Pulmonary artery endothelial cell (primary cell): ENCODE measurements around the gene IL17REL. TPM values are rescaled to one million over a fixed set of nuclear protein-coding genes. Genes with fewer than 3 reads are reported as not detected.

Source experiments
- DNase-seq: peaks from one replicate; pipeline ENCODE4 v3.0.0-alpha.2; 2011; ENCODE audit warnings: low read depth, low spot score
- total RNA-seq: library from RNA; depleted of rRNA; stranded (reverse); fragments of >200 nt; gene quantifications from 2 replicates; pipeline ENCODE4 v1.2.3, GENCODE V29; 2014

The IL17REL gene
- 0.04 and 0.20 TPM in 2 replicates for total RNA-seq

GRCh38 chr22:50012211-50013181, at the start of gene IL17REL:
TSS of gene IL17REL (minus strand) at chr22:50012765. CDS start at chr22:50012646, 119 bp downstream.
- no peak for DNase-seq

GRCh38 chr22:50061824-50062355, 49.3 kb upstream of the IL17REL start:
- no peak for DNase-seq

- DNase-seq = no peak
Measured at GRCh38 chr22:50061141-50061823, 48.7 kb upstream of the IL17REL start.

GRCh38 chr22:50060441-50061140, 48.0 kb upstream of the IL17REL start:
- no peak for DNase-seq

DNA sequence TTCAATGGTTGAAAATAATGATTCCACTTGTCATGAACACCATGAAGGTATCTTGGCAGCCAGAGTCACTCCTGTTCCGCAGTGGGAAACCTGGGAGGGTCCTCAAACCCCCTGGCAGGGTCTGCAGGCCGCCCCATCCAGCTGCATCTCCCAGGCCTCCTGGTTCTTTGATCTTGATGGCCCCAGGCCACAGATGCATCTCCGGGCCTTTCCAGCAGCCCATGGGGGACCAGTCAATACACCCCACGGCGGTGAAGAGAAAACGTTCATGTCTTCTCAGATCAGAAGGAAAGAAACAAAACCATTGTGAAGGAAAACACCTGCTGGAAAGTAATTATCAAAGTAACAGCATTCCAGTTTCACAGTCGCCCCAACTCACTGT, 47.3 kb upstream of the IL17REL start:
- no peak for DNase-seq

GRCh38 chr22:50058906-50059880, 46.6 kb upstream of the IL17REL start:
- no peak for DNase-seq

- no peak for DNase-seq
Measured at GRCh38 chr22:50058061-50058905, 45.7 kb upstream of the IL17REL start, which contains the start of gene TTLL8. TSS of gene TTLL8 (minus strand) at chr22:50058298.

- no peak for DNase-seq
Measured at GRCh38 chr22:50057278-50058060, 44.9 kb upstream of the IL17REL start.

DNA sequence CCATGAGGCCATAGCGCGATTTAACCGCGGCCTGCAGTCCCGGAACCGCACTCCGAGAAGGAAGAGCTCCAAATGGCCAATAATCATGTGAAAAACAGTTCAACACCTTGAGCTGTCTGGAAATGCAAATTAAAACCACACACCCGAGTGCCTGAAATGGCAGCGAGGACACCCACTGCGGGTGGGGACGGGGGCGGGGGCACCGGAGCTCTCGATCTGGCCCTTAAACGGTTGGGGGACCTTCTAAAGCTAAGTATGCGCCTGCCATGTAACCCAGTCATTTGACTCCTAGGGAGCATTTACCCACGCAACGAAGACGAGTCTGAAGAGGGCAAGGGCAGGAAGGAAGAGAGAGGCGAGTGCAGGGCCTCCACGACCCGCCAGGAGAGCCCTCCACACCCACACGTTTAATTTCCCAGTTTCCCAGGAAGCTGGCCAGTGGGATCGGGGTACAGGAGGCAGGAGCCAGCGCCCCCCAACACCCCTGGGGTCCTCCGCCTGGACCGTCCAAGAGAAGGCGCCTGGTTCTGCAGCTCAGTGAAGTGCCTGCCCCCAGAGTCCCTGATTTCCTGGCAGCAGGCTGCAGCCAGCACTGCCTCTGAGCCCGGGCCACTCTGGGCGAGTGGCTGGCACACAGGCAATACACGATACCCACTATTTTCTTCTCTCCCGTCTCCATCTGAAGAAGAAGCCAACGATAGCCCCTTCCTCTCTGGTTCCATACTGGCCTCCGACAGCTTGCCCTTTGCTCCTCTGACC, 43.8 kb upstream of the IL17REL start:
- DNase-seq = no peak

DNA sequence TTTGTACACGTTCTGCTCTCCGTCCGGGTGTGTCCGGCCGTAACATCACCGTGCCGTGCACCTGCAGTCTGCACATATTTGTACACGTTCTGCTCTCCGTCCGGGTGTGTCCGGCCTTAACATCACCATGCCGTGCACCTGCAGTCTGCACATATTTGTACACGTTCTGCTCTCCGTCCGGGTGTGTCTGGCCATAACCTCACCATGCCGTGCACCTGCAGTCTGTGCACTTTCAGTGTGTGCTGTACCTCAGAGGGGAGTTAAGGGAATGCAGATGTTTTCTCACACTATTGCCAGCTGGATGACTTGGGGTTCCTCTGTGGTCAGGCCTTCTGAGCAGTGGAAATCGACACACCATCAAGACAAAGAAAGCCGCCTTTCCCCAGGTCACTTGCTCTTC, 41.3 kb upstream of the IL17REL start:
- DNase-seq = no peak

GRCh38 chr22:50051930-50052329, 39.4 kb upstream of the IL17REL start:
- no peak for DNase-seq

GRCh38 chr22:50049299-50050195, 37.0 kb upstream of the IL17REL start:
- no peak for DNase-seq

- no peak for DNase-seq
Measured at GRCh38 chr22:50048836-50049235, 36.3 kb upstream of the IL17REL start.

GRCh38 chr22:50048061-50048765, 35.6 kb upstream of the IL17REL start:
- no peak for DNase-seq

GRCh38 chr22:50047346-50047745, 34.8 kb upstream of the IL17REL start:
- DNase-seq = no peak
